ENCODE data around the gene DHRS12. TPM values are rescaled to one million over a fixed set of nuclear protein-coding genes. Genes with fewer than 3 reads are reported as not detected.
"Not testable (repeated sequence)": the region's sequence is repeated elsewhere in the genome, so short reads cannot be mapped to it uniquely, and the experiment has no call there.

Gene DHRS12
- total RNA-seq, 1 experiment from 2014 or later: 6.9 TPM

DNA sequence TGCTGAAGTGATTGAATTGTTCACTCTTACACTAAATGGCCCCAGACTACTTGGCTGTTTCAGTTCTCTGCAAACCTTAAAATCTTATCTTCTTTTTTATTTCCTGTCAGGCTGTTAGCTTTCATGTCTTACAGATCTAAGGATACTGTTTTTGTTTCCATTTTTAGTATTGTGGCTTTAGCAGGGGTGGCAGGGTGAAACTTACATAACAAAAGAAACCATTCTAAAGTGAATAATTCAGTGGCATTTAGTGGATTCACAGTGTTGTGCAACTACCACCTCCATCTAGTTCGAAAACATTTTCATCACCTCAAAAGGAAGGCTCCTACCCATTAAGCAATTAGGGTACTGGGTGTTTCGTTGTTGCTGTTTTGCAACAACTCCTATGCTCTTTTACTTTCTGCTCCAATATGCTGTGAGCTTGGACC, 21.2 kb upstream of the DHRS12 start:
- Histone ChIP-seq H3K36me3 (ENCODE audit: low read depth) (no peaks in the 10 kb centered on the region), H3K27me3 (ENCODE audit: insufficient read depth, low read depth) (peaks cover 62% of the 10 kb centered on the region), H3F3A (ENCODE audit: insufficient read depth, low read depth) (no peaks in the 10 kb centered on the region), H3K9me2 (ENCODE audit: insufficient read depth) (no peaks in the 10 kb centered on the region), H3K4me3 (no peak overlapping the region), H4K20me1 (ENCODE audit: insufficient read depth) (no peaks in the 10 kb centered on the region), H3K27ac (no peak overlapping the region), H3K4me2 (no peak overlapping the region), H2AFZ (no peak overlapping the region), H3K79me2 (ENCODE audit: low read depth) (no peaks in the 10 kb centered on the region), H3K4me1 (replicated peaks; ENCODE audit: insufficient read depth) (no peaks in the 10 kb centered on the region), H3K9me3 (ENCODE audit: insufficient read depth, low read depth) (no peaks in the 10 kb centered on the region)
- ChIA-PET CTCF (no interaction called here), POLR2A (ENCODE audit: unreplicated experiment) (no interaction called here)
- intact Hi-C loops (cut with micrococcal nuclease; ENCODE audit: unreplicated experiment): no loop called here
- no peak for DNase-seq
- no peak for TF ChIP-seq EZH2 (IDR thresholded peaks at IDR 0.05; ENCODE audit: low read depth)
- TF ChIP-seq, protein P1, sequence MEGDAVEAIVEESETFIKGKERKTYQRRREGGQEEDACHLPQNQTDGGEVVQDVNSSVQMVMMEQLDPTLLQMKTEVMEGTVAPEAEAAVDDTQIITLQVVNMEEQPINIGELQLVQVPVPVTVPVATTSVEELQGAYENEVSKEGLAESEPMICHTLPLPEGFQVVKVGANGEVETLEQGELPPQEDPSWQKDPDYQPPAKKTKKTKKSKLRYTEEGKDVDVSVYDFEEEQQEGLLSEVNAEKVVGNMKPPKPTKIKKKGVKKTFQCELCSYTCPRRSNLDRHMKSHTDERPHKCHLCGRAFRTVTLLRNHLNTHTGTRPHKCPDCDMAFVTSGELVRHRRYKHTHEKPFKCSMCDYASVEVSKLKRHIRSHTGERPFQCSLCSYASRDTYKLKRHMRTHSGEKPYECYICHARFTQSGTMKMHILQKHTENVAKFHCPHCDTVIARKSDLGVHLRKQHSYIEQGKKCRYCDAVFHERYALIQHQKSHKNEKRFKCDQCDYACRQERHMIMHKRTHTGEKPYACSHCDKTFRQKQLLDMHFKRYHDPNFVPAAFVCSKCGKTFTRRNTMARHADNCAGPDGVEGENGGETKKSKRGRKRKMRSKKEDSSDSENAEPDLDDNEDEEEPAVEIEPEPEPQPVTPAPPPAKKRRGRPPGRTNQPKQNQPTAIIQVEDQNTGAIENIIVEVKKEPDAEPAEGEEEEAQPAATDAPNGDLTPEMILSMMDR (conservative IDR thresholded peaks at IDR 0.05): no peak
- BruUV-seq (replicated peaks): no TSS peak

DNA sequence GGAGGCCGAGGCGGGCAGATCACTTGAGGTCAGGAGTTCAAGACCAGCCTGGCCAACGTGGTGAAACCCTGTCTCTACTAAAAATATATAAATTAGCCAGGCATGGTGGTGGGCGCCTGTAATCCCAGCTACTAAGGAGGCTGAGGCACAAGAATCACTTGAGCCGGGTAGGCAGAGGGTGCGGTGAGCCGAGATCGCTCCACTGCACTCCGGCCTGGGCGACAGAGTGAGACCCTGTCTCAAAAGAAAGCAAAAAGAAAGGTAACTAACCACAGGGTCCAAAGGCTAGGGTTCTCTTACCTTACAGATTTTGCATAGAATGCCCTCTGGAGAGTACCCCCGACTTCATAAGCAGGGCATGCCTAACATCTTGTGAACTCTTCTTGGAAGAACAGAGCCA, 20.7 kb upstream of the DHRS12 start:
- not testable (repeated sequence) for BruUV-seq (replicated peaks)

DNA sequence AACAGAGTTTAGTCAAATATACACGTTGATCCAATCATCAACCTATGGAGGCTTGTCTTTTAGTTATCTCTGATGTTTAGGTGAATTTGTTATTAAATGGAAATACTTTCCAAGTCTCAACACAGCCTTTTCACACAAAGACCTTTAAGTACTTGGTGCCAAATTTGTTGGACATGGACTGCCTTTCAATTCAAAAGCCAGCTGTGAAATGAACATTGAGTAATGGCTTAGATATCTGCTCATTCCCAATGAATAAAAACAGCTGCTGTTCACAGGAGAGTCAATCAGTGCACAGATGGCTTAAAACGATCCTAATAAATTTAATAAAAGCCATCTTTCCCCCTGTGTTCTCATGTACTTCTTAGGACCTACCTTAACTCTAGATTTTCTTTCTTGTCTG, 19.9 kb upstream of the DHRS12 start:
- no peaks in the 10 kb centered on the region for H3K36me3 ChIP-seq (ENCODE audit: low read depth)
- H2AFZ ChIP-seq: no peak overlapping the region
- CTCF ChIA-PET: no interaction called here
- intact Hi-C loops (cut with micrococcal nuclease; ENCODE audit: unreplicated experiment): no loop called here
- H3K79me2 ChIP-seq (ENCODE audit: low read depth): no peaks in the 10 kb centered on the region
- DNase-seq: no peak
- H3K27ac ChIP-seq: no peak overlapping the region
- no peaks in the 10 kb centered on the region for H4K20me1 ChIP-seq (ENCODE audit: insufficient read depth)
- no peak overlapping the region for H3K4me2 ChIP-seq
- no peaks in the 10 kb centered on the region for H3K4me1 ChIP-seq (replicated peaks; ENCODE audit: insufficient read depth)
- POLR2A ChIA-PET (ENCODE audit: unreplicated experiment): no interaction called here
- no peaks in the 10 kb centered on the region for H3K9me3 ChIP-seq (ENCODE audit: insufficient read depth, low read depth)
- H3F3A ChIP-seq (ENCODE audit: insufficient read depth, low read depth): no peaks in the 10 kb centered on the region
- TF ChIP-seq, protein P1 (conservative IDR thresholded peaks at IDR 0.05): no peak
- TF ChIP-seq EZH2 (IDR thresholded peaks at IDR 0.05; ENCODE audit: low read depth): no peak
- H3K4me3 ChIP-seq: no peak overlapping the region
- H3K27me3 ChIP-seq (ENCODE audit: insufficient read depth, low read depth): peaks cover 60% of the 10 kb centered on the region
- H3K9me2 ChIP-seq (ENCODE audit: insufficient read depth): no peaks in the 10 kb centered on the region
- BruUV-seq (replicated peaks): no TSS peak

More for the DNA sequence above, 20.7 kb upstream of the DHRS12 start:
- CTCF ChIA-PET; intact Hi-C loops (cut with micrococcal nuclease; ENCODE audit: unreplicated experiment); H3K27ac ChIP-seq; H3K4me2 ChIP-seq; H3K79me2 ChIP-seq (ENCODE audit: low read depth); POLR2A ChIA-PET (ENCODE audit: unreplicated experiment); H3F3A ChIP-seq (ENCODE audit: insufficient read depth, low read depth); H3K9me3 ChIP-seq (ENCODE audit: insufficient read depth, low read depth); H3K4me1 ChIP-seq (replicated peaks; ENCODE audit: insufficient read depth); H3K4me3 ChIP-seq; H3K9me2 ChIP-seq (ENCODE audit: insufficient read depth); DNase-seq; H3K36me3 ChIP-seq (ENCODE audit: low read depth); H4K20me1 ChIP-seq (ENCODE audit: insufficient read depth); H2AFZ ChIP-seq: not testable (repeated sequence)
- H3K27me3 ChIP-seq (ENCODE audit: insufficient read depth, low read depth): peaks cover 62% of the 10 kb centered on the region

DNA sequence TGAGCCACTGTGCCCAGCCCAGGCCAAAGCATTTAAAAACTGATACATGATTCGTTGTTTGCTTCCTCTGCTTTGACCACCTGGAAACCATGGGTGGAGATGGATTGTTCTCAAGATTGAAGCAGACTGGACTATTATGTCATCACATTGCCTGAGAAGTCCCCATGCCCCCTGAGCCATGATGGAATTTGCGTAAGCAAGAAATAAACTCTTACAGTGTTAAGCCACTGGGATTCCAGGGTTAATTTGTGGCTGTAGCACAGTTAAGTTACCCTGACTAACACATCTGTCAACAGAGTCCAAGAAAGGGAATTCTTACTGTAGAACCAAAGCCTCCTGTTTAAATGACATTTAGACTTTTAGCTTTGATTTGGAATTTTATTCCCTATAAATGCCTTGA, 19.4 kb upstream of the DHRS12 start:
- Histone ChIP-seq H2AFZ (no peak overlapping the region), H3K27me3 (ENCODE audit: insufficient read depth, low read depth) (peaks cover 60% of the 10 kb centered on the region), H3K4me1 (replicated peaks; ENCODE audit: insufficient read depth) (no peaks in the 10 kb centered on the region), H3F3A (ENCODE audit: insufficient read depth, low read depth) (no peaks in the 10 kb centered on the region), H3K9me2 (ENCODE audit: insufficient read depth) (no peaks in the 10 kb centered on the region), H3K4me3 (no peak overlapping the region), H4K20me1 (ENCODE audit: insufficient read depth) (no peaks in the 10 kb centered on the region), H3K79me2 (ENCODE audit: low read depth) (no peaks in the 10 kb centered on the region), H3K4me2 (no peak overlapping the region), H3K9me3 (ENCODE audit: insufficient read depth, low read depth) (no peaks in the 10 kb centered on the region), H3K27ac (no peak overlapping the region), H3K36me3 (ENCODE audit: low read depth) (no peaks in the 10 kb centered on the region)
- no TSS peak for BruUV-seq (replicated peaks)
- POLR2A ChIA-PET (ENCODE audit: unreplicated experiment): interaction anchor here (0.6 kb wide), 1 partner anchor 12 kb away, joined by 3 read pairs; no protein-coding TSS in a partner anchor
- intact Hi-C loops (cut with micrococcal nuclease; ENCODE audit: unreplicated experiment): no loop called here
- no peak for DNase-seq
- TF ChIP-seq, protein P1 (conservative IDR thresholded peaks at IDR 0.05): no peak
- no peak for TF ChIP-seq EZH2 (IDR thresholded peaks at IDR 0.05; ENCODE audit: low read depth)
- CTCF ChIA-PET: no interaction called here

Measured in PC-9 (cell line).